ENCODE results near the gene BHLHE41. TPM values are rescaled to one million over a fixed set of nuclear protein-coding genes. Genes with fewer than 3 reads are reported as not detected.
A peak's percentile ranks its signal among the peaks of the same experiment; 100 is the strongest.

Gene BHLHE41
- total RNA-seq, 1 experiment from 2014 or later, result 147 TPM

- intact Hi-C loops (cut with micrococcal nuclease; ENCODE audit: unreplicated experiment), result no loop called here
- CTCF ChIA-PET, result no interaction called here
- H3K9me3 ChIP-seq (ENCODE audit: control insufficient read depth, insufficient read depth, low read depth, low read length), result no peaks in the 10 kb centered on the region
- ATAC-seq, result peak; percentile 66
- H3K27me3 ChIP-seq (ENCODE audit: control insufficient read depth, insufficient read depth, low read length), result no peaks in the 10 kb centered on the region
- peaks cover 38% of the 10 kb centered on the region for H3K4me1 ChIP-seq (ENCODE audit: control insufficient read depth, insufficient read depth, low read length)
- in situ Hi-C loops (cut with HindIII; ENCODE audit: low pct_unique_long_range_greater_than_20kb, low sequenced_read_pairs), result no loop called here
- H3K27ac ChIP-seq (ENCODE audit: low read length), result peak overlapping the region; percentile 100
- POLR2A ChIA-PET, result interaction anchor here (0.5 kb wide), 1 partner anchor 169 kb away, joined by 13 read pairs; no protein-coding TSS in a partner anchor
- no peak for DNase-seq (ENCODE audit: low read depth, low spot score)
- TF ChIP-seq, protein P1, sequence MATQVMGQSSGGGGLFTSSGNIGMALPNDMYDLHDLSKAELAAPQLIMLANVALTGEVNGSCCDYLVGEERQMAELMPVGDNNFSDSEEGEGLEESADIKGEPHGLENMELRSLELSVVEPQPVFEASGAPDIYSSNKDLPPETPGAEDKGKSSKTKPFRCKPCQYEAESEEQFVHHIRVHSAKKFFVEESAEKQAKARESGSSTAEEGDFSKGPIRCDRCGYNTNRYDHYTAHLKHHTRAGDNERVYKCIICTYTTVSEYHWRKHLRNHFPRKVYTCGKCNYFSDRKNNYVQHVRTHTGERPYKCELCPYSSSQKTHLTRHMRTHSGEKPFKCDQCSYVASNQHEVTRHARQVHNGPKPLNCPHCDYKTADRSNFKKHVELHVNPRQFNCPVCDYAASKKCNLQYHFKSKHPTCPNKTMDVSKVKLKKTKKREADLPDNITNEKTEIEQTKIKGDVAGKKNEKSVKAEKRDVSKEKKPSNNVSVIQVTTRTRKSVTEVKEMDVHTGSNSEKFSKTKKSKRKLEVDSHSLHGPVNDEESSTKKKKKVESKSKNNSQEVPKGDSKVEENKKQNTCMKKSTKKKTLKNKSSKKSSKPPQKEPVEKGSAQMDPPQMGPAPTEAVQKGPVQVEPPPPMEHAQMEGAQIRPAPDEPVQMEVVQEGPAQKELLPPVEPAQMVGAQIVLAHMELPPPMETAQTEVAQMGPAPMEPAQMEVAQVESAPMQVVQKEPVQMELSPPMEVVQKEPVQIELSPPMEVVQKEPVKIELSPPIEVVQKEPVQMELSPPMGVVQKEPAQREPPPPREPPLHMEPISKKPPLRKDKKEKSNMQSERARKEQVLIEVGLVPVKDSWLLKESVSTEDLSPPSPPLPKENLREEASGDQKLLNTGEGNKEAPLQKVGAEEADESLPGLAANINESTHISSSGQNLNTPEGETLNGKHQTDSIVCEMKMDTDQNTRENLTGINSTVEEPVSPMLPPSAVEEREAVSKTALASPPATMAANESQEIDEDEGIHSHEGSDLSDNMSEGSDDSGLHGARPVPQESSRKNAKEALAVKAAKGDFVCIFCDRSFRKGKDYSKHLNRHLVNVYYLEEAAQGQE (IDR thresholded peaks at IDR 0.05; ENCODE audit: insufficient read depth in 1 of 2, low read depth in 2 of 2, low read length in 1 of 2), result no peak
- 0 out of 2 replicates have a peak, but pooled peaks have one; percentile 32 for TF ChIP-seq TCF7L2 (IDR thresholded peaks at IDR 0.05; ENCODE audit: low read depth, low read length)
- no peak overlapping the region for H3K4me3 ChIP-seq (ENCODE audit: low read depth in 2 of 2, low read length in 2 of 2)
- no peaks in the 10 kb centered on the region for H3K36me3 ChIP-seq (ENCODE audit: control insufficient read depth, insufficient read depth, low read length)
- no TSS peak for BruUV-seq (replicated peaks)
Observed at GRCh38 chr12:26106347-26106746, 18.5 kb downstream of the BHLHE41 start.

GRCh38 chr12:26102953-26103352, 21.9 kb downstream of the BHLHE41 start:
- TF ChIP-seq TCF7L2 (IDR thresholded peaks at IDR 0.05; ENCODE audit: low read depth, low read length), result no peak
- TF ChIP-seq SIN3A (IDR thresholded peaks at IDR 0.05; ENCODE audit: borderline replicate concordance, insufficient read depth, low read depth, low read length), result no peak
- TF ChIP-seq POLR2AphosphoS5 (IDR thresholded peaks at IDR 0.05; ENCODE audit: low read depth, low read length), result no peak
- TF ChIP-seq, protein P2, sequence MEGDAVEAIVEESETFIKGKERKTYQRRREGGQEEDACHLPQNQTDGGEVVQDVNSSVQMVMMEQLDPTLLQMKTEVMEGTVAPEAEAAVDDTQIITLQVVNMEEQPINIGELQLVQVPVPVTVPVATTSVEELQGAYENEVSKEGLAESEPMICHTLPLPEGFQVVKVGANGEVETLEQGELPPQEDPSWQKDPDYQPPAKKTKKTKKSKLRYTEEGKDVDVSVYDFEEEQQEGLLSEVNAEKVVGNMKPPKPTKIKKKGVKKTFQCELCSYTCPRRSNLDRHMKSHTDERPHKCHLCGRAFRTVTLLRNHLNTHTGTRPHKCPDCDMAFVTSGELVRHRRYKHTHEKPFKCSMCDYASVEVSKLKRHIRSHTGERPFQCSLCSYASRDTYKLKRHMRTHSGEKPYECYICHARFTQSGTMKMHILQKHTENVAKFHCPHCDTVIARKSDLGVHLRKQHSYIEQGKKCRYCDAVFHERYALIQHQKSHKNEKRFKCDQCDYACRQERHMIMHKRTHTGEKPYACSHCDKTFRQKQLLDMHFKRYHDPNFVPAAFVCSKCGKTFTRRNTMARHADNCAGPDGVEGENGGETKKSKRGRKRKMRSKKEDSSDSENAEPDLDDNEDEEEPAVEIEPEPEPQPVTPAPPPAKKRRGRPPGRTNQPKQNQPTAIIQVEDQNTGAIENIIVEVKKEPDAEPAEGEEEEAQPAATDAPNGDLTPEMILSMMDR (IDR thresholded peaks at IDR 0.05), result no peak
- TF ChIP-seq, protein P1 (IDR thresholded peaks at IDR 0.05; ENCODE audit: insufficient read depth in 1 of 2, low read depth in 2 of 2, low read length in 1 of 2), result no peak
- in situ Hi-C loops (cut with HindIII; ENCODE audit: low pct_unique_long_range_greater_than_20kb, low sequenced_read_pairs), result no loop called here
- POLR2A ChIA-PET, result no interaction called here
- Histone ChIP-seq H3K27me3 (ENCODE audit: control insufficient read depth, insufficient read depth, low read length) (no peaks in the 10 kb centered on the region), H3K4me3 (ENCODE audit: low read depth in 2 of 2, low read length in 2 of 2) (no peak overlapping the region), H3K27ac (ENCODE audit: low read length) (peak overlapping the region; percentile 100), H3K9me3 (ENCODE audit: control insufficient read depth, insufficient read depth, low read depth, low read length) (no peaks in the 10 kb centered on the region), H3K36me3 (ENCODE audit: control insufficient read depth, insufficient read depth, low read length) (no peaks in the 10 kb centered on the region), H3K4me1 (ENCODE audit: control insufficient read depth, insufficient read depth, low read length) (peaks cover 24% of the 10 kb centered on the region)
- 0 out of 2 replicates have a peak, but pooled peaks have one; percentile 13 for ATAC-seq
- no TSS peak for BruUV-seq (replicated peaks)
- no peak for DNase-seq (ENCODE audit: low read depth, low spot score)
- intact Hi-C loops (cut with micrococcal nuclease; ENCODE audit: unreplicated experiment), result no loop called here
- CTCF ChIA-PET, result no interaction called here

Data from Panc1 (cell line).